Measurements from ENCODE around the gene TRPV2. TPM values are rescaled to one million over a fixed set of nuclear protein-coding genes. Genes with fewer than 3 reads are reported as not detected.
"Not testable (repeated sequence)": the region's sequence is repeated elsewhere in the genome, so short reads cannot be mapped to it uniquely, and the experiment has no call there.

TRPV2 gene, protein sequence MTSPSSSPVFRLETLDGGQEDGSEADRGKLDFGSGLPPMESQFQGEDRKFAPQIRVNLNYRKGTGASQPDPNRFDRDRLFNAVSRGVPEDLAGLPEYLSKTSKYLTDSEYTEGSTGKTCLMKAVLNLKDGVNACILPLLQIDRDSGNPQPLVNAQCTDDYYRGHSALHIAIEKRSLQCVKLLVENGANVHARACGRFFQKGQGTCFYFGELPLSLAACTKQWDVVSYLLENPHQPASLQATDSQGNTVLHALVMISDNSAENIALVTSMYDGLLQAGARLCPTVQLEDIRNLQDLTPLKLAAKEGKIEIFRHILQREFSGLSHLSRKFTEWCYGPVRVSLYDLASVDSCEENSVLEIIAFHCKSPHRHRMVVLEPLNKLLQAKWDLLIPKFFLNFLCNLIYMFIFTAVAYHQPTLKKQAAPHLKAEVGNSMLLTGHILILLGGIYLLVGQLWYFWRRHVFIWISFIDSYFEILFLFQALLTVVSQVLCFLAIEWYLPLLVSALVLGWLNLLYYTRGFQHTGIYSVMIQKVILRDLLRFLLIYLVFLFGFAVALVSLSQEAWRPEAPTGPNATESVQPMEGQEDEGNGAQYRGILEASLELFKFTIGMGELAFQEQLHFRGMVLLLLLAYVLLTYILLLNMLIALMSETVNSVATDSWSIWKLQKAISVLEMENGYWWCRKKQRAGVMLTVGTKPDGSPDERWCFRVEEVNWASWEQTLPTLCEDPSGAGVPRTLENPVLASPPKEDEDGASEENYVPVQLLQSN
- polyA plus RNA-seq, result 73.6 TPM

DNA sequence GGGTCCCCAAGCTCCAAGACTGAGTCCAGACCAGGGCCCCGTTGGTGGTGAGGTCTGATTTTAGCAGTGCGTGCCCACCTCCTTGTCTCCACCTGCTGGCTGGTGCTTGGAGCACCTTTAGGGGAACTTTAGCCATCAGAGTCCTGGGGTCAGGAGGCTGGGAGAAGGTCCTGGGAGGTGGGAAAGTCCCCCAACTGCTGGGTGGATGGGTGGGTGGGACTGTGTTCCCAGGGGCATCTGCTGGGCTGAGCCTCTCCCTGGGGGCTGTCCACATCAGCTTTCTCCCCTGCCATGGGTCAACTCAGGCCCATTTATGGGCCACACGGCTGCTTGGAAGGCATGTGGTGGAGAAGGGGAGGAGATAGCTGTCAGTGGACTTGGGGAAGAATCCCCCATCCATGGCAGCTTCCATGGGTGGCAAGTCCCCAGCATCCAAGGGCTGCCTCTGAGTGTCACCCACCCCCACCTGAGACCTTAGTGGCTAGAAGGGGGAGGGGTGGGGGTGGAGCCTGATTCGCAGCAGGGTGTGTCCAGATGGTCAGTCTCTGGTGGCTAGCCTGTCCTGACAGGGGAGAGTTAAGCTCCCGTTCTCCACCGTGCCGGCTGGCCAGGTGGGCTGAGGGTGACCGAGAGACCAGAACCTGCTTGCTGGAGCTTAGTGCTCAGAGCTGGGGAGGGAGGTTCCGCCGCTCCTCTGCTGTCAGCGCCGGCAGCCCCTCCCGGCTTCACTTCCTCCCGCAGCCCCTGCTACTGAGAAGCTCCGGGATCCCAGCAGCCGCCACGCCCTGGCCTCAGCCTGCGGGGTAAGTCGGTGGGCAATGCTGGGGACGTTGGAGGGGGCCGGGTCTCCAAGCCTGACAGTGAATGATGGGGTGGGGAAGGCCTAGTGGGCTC lies at the start of gene TRPV2:
Gene TRPV2 (plus strand): TSS at position 541 of the 894 bp plus-strand sequence. CDS start 2,098 bp downstream, outside the sequence.
- peaks cover 10% of the 10 kb centered on the region for H3K36me3 Mint-ChIP-seq

DNA sequence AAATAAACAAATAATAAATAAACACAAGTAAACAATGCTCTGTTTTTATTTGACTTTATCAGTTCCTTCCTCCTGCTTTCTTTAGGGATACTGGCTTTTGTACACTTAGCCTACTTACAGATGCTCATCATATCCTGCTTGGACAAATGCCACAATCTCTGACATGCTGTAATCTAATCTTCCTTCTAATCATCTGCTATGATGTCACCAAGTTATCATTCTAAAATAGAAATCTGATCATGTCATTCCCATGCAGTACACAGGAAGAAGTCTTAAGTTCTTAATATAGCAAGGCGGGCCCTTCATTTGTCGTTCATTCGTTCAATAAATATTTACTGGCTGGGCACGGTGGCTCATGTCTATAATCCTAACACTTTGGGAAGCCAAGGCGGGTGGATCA lies 43.6 kb upstream of the TRPV2 start:
- no peak overlapping the region for H3K27ac Mint-ChIP-seq
- H3K4me3 Mint-ChIP-seq, result no peak overlapping the region
- H3K9me3 Mint-ChIP-seq, result no peaks in the 10 kb centered on the region
- no peaks in the 10 kb centered on the region for H3K36me3 Mint-ChIP-seq
- no peaks in the 10 kb centered on the region for H3K27me3 Mint-ChIP-seq
- H3K4me1 Mint-ChIP-seq, result no peaks in the 10 kb centered on the region

More for the DNA sequence above, at the start of gene TRPV2:
- H3K9me3 Mint-ChIP-seq, result no peaks in the 10 kb centered on the region
- H3K4me1 Mint-ChIP-seq, result peaks cover 14 to 27% (median 24%) of the 10 kb centered on the region in 3 donors
- peak within 1 kb of the TSS; percentile 88 to 98 (median 97) for H3K27ac Mint-ChIP-seq
- H3K4me3 Mint-ChIP-seq, result peak within 1 kb of the TSS; percentile 88 to 100 (median 96)
- no peaks in the 10 kb centered on the region for H3K27me3 Mint-ChIP-seq

DNA sequence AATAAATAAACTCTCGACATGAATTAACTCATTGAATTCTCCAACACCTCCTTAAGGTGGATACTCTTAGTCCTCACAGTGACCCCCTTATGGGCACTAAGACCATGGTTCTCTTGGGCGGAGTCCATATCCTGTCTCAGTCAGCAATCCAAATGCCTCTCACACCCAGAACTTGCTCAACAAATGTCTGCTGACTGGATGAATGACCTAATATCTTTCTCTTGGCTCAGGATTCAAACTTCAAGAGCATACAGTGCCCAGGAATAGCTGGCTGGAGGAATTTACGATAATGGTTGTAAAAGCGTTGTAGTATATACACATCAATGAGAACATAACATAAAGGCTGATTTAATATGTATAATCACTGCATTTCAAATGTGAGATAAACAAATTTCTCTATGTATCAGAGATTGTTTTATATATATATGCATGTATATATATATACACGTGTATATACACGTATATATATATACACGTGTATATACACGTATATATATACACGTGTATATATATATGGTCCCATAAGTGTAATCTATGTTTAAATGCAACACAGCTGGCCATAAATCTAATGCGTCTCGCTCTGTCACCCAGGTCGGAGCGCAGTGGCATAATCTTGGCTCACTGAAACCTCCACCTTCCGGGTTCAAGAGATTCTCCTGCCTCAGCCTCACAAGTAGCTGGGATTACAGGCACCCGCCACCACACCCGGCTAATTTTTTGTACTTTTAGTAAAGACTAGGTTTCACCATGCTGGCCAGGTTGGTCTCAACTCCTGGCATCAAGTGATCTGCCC lies 41.0 kb upstream of the TRPV2 start:
- no peaks in the 10 kb centered on the region for H3K9me3 Mint-ChIP-seq
- no peaks in the 10 kb centered on the region for H3K27me3 Mint-ChIP-seq
- H3K27ac Mint-ChIP-seq, result no peak overlapping the region
- no peaks in the 10 kb centered on the region for H3K36me3 Mint-ChIP-seq
- H3K4me3 Mint-ChIP-seq, result no peak overlapping the region
- no peaks in the 10 kb centered on the region for H3K4me1 Mint-ChIP-seq

DNA sequence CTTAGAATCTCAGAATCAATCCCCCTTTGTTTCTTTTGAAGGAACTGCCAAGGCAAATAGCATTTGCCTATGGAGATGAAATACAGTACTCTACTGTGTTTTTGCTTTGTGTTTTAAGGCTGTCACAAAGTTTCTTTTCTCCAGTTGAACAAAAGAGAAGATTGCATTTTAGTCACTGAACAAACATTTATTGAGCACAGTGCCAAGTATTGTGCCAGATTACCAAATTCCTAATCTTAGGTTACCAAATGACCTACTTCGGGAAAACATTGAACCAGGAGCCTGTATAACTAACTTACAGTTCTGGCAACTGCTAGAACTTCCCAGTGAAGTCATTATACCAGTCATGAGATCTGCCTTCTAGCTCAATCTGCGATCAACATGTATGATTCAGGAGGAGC lies 37.4 kb upstream of the TRPV2 start:
- H3K36me3 Mint-ChIP-seq, result no peaks in the 10 kb centered on the region
- peaks cover 16 to 18% (median 17%) of the 10 kb centered on the region in 3 donors for H3K4me1 Mint-ChIP-seq

DNA sequence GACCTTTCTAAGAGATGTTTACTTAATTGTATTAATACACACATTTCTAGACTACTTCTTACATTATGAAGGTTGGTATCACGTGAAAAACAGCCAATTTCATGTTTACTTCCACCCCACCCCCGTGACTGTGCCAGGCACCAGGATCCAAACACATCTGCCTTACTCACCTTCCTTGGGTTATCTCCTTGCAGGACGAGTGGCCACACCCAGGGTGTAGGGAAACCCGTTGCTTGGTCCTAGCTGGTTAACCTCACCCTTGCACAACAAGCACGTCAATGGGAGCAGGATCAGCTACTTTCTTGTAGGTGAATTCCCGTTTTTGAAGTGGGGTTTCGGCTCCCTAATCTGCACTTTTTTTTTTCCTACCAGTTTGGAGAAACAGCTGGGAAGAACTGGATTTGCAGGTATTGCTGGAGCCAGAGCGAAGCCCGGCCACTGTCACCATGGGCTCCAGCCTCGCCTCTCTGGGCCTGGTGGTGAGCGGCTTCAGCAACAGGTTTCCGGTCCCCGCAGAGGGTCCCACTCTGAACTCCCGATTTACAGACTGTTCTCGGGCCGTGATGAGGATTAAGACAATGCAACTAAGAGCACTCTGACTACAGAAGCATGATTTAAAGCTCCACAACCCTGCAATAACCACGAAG lies 36.6 kb upstream of the TRPV2 start:
- Mint-ChIP-seq H3K27me3 (peaks cover 2% of the 10 kb centered on the region), H3K4me3 (peak overlapping the region in 3 of 4 donors; percentile 8 to 16 (median 9))

More for the DNA sequence above, 37.4 kb upstream of the TRPV2 start:
- peaks cover 2% of the 10 kb centered on the region for H3K27me3 Mint-ChIP-seq
- peak overlapping the region in 1 of 3 donors; percentile 29 for H3K27ac Mint-ChIP-seq
- peaks cover 0 to 2% (median 1%) of the 10 kb centered on the region in 3 donors for H3K9me3 Mint-ChIP-seq
- peak overlapping the region in 1 of 4 donors; percentile 57 for H3K4me3 Mint-ChIP-seq

DNA sequence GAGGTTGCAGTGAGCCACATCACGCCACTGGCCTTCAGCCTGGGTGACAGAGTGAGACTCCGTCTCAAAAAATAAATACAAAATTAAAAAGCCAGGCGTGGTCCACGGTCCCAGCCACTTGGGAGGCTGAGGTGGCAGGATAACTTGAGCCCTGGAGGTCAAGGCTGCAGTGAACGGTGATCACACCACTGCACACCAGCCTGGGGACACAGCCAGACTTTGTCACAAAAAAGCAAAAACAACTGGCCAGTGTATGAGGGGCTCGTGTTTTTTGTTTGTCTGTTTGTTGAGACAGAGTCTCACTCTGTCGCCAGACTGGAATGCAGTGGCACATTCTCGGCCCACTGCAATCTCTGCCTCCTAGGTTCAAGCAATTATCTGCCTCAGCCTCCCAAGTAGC lies 35.7 kb upstream of the TRPV2 start:
- H3K36me3 Mint-ChIP-seq, result no peaks in the 10 kb centered on the region
- peaks cover 0 to 2% (median 1%) of the 10 kb centered on the region in 3 donors for H3K9me3 Mint-ChIP-seq
- H3K27ac Mint-ChIP-seq, result peak overlapping the region in 1 of 3 donors; percentile 47
- H3K4me3 Mint-ChIP-seq, result peak overlapping the region in 1 of 4 donors; percentile 45
- H3K27me3 Mint-ChIP-seq, result peaks cover 2% of the 10 kb centered on the region
- H3K4me1 Mint-ChIP-seq, result peaks cover 29 to 32% (median 31%) of the 10 kb centered on the region in 3 donors

More for the DNA sequence above, 36.6 kb upstream of the TRPV2 start:
- Mint-ChIP-seq H3K36me3 (no peaks in the 10 kb centered on the region), H3K9me3 (peaks cover 0 to 2% (median 1%) of the 10 kb centered on the region in 3 donors), H3K27ac (peak overlapping the region in 2 of 3 donors; percentile 47 to 86), H3K4me1 (peaks cover 22 to 24% (median 23%) of the 10 kb centered on the region in 3 donors)

DNA sequence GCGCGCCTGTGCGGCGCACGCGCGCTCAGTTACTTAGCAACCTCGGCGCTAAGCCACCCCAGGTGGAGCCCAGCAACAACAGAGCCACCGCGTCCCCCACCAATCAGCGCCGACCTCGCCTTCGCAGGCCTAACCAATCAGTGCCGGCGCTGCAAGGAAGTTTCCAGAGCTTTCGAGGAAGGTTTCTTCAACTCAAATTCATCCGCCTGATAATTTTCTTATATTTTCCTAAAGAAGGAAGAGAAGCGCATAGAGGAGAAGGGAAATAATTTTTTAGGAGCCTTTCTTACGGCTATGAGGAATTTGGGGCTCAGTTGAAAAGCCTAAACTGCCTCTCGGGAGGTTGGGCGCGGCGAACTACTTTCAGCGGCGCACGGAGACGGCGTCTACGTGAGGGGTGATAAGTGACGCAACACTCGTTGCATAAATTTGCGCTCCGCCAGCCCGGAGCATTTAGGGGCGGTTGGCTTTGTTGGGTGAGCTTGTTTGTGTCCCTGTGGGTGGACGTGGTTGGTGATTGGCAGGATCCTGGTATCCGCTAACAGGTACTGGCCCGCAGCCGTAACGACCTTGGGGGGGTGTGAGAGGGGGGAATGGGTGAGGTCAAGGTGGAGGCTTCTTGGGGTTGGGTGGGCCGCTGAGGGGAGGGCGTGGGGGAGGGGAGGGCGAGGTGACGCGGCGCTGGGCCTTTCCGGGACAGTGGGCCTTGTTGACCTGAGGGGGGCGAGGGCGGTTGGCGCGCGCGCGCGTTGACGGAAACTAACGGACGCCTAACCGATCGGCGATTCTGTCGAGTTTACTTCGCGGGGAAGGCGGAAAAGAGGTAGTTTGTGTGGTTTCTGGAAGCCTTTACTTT lies 34.5 kb upstream of the TRPV2 start, which contains the start of gene UBB:
Gene UBB (plus strand): TSS at position 452 of the 856 bp plus-strand sequence. CDS start 817 bp downstream, outside the sequence.
- H3K9me3 Mint-ChIP-seq, result peaks cover 0 to 2% (median 1%) of the 10 kb centered on the region in 3 donors
- H3K27me3 Mint-ChIP-seq, result peaks cover 2% of the 10 kb centered on the region
- H3K4me1 Mint-ChIP-seq, result peaks cover 30 to 38% (median 31%) of the 10 kb centered on the region in 3 donors
- H3K36me3 Mint-ChIP-seq, result no peaks in the 10 kb centered on the region
- peak within 1 kb of the TSS; percentile 99 to 100 (median 100) for H3K27ac Mint-ChIP-seq
- peak within 1 kb of the TSS; percentile 93 to 99 (median 98) for H3K4me3 Mint-ChIP-seq

DNA sequence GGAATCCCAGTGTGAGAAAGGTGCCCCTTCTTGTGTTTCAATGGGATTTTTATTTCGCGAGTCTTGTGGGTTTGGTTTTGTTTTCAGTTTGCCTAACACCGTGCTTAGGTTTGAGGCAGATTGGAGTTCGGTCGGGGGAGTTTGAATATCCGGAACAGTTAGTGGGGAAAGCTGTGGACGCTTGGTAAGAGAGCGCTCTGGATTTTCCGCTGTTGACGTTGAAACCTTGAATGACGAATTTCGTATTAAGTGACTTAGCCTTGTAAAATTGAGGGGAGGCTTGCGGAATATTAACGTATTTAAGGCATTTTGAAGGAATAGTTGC lies 33.9 kb upstream of the TRPV2 start:
- H3K9me3 Mint-ChIP-seq, result peaks cover 0 to 2% (median 1%) of the 10 kb centered on the region in 3 donors
- peak overlapping the region; percentile 99 to 100 (median 100) for H3K27ac Mint-ChIP-seq
- peaks cover 2% of the 10 kb centered on the region for H3K27me3 Mint-ChIP-seq
- peaks cover 31 to 38% (median 33%) of the 10 kb centered on the region in 3 donors for H3K4me1 Mint-ChIP-seq
- H3K4me3 Mint-ChIP-seq, result peak overlapping the region; percentile 93 to 99 (median 98)
- no peaks in the 10 kb centered on the region for H3K36me3 Mint-ChIP-seq

DNA sequence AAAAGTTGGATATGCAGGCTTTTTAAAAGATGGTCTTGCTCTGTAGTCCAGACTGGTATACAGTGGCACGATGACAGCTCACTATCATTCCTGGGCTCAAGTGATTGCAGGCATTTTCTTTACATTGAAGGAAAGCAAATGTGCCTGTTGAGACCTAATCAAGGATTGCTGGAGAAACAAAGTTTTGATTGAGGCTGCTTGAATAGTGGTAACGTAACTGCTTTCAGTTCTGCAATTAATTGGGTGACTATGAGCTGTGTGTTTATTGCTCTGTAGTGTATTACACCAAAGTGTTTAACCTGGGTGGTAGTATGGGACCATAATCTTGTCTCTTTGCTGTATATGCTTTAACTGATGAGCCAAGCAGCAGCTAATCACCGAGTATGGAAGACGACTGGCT lies 32.2 kb upstream of the TRPV2 start:
- peaks cover 0 to 2% (median 1%) of the 10 kb centered on the region in 3 donors for H3K9me3 Mint-ChIP-seq
- H3K27me3 Mint-ChIP-seq, result peaks cover 2% of the 10 kb centered on the region
- peak overlapping the region; percentile 47 to 100 (median 80) for H3K27ac Mint-ChIP-seq
- no peaks in the 10 kb centered on the region for H3K36me3 Mint-ChIP-seq
- peak overlapping the region; percentile 26 to 80 (median 52) for H3K4me3 Mint-ChIP-seq
- H3K4me1 Mint-ChIP-seq, result peaks cover 36 to 43% (median 39%) of the 10 kb centered on the region in 3 donors

DNA sequence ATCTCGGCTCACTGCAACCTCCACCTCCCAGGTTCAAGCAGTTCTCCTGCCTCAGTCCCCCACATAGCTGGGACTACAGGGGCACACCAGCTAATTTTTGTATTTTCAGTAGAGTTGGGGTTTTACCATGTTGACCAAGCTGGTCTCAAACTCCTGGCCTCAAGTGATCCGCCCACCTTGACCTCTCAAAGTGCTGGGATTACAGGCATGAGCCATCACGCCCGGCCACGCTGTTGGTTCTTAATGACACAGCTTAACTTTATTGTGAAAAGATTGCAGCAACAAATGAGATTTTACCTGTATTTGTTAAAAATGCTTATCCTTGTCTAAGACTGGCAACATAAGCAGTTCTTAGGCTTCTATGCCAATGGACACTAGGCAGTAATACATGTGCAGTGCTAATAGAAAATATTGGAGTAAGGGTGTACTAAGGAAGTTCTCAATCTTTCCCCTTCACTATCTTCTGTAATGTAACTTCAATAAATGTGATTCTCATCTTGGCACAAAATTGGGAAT lies 31.5 kb upstream of the TRPV2 start:
- H3K36me3 Mint-ChIP-seq, result no peaks in the 10 kb centered on the region
- peaks cover 36 to 43% (median 39%) of the 10 kb centered on the region in 3 donors for H3K4me1 Mint-ChIP-seq
- H3K9me3 Mint-ChIP-seq, result peaks cover 0 to 2% (median 1%) of the 10 kb centered on the region in 3 donors
- H3K4me3 Mint-ChIP-seq, result peak overlapping the region in 3 of 4 donors; percentile 30 to 80 (median 73)
- peak overlapping the region; percentile 47 to 100 (median 80) for H3K27ac Mint-ChIP-seq
- H3K27me3 Mint-ChIP-seq, result peaks cover 2% of the 10 kb centered on the region

DNA sequence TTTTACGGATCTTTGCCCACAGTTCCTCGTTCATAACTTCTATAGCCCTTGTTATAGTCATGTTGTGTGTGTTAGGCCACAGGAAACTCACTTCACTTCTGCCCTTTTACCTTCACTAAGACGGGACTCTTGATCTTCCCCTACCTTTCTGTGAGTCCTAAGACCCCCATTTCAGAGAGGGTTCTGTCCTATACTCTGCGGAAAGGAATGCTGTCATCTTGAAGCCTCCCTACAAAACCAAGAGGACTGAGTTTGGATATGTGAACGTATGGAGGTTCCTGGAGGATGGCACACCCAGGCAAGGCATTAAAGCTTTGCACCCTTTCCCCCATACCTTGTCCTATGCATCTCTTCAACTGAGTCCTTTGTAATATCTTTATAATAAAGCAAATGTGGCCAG lies 30.8 kb upstream of the TRPV2 start:
- peaks cover 0 to 2% (median 1%) of the 10 kb centered on the region in 3 donors for H3K9me3 Mint-ChIP-seq
- peaks cover 36 to 43% (median 39%) of the 10 kb centered on the region in 3 donors for H3K4me1 Mint-ChIP-seq
- H3K27ac Mint-ChIP-seq, result peak overlapping the region; percentile 5 to 47 (median 20)
- peak overlapping the region in 2 of 4 donors; percentile 21 to 80 for H3K4me3 Mint-ChIP-seq
- H3K27me3 Mint-ChIP-seq, result peaks cover 2% of the 10 kb centered on the region
- H3K36me3 Mint-ChIP-seq, result no peaks in the 10 kb centered on the region

DNA sequence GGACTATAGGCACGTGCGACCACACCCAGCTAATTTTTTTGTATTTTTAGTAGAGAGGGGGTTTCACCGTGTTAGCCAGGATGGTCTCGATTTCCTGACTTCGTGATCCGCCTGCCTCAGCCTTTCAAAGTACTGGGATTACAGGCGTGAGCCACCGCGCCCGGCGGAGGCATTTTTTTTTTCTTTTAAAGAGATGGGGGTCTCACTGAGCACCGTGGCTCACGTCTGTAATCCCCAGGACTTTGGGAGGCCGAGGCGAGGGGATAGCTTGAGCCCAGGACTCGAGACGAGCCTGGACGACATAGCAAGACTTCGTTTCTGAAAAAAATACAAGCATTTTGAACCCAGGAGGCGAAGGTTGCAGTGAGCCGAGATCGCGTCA lies 29.3 kb upstream of the TRPV2 start:
- peak overlapping the region; percentile 85 to 95 (median 92) for H3K4me3 Mint-ChIP-seq
- H3K4me1 Mint-ChIP-seq, result peaks cover 29 to 39% (median 35%) of the 10 kb centered on the region in 3 donors
- peak overlapping the region in 1 of 3 donors; percentile 78 for H3K27ac Mint-ChIP-seq
- not testable (repeated sequence) for H3K9me3 Mint-ChIP-seq, H3K36me3 Mint-ChIP-seq, H3K27me3 Mint-ChIP-seq

Measured in IgD-negative memory B cell (primary cell).